Measurements from ENCODE around the gene DDX23.
A peak's percentile ranks its signal among the peaks of the same experiment; 100 is the strongest.

DNA sequence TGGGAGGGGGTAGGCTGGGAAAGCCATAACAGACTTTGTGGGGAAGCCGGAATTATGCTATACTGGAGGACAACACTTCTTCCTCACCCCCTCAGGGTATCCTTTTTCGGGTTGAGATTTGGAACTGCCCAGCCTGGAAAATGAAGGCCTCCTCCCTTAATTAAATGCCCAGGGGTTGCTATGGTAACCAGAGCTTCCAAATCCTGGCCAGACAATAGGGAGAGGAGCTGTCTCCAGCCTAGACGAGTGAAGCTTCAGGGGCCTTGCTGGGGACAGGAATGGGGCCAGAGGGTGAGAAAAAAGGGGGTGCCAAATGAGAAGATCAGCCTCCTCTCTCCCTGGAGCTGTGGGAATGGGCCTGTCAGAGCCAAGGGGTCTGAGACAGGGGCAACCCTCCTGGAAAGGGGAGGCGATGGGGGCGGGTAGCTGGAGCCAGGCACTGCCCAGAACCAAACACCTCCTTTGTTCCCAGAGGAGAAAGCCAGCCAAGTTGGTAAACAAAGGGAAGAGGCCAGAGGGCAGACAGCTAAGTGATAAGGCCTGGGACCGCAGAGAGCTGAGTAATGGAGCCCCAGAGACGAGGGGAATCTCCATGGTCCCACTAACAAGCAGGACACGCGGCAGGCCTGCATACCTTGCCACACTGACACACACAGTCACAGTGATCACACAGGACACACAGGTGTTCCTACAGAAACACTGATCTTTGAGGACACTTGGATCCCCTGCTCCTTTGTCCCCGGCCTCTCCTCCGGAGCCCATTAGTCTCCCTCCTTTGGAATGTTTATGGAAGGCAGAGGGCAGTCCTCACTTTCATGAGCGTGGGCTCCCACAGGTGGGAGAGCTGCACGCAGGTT lies 31.6 kb upstream of the DDX23 start:
- peak in 2 of 3 donors; percentile 44 to 69 for TF ChIP-seq POLR2AphosphoS5 (IDR thresholded peaks at IDR 0.05)
- TF ChIP-seq, protein P1, sequence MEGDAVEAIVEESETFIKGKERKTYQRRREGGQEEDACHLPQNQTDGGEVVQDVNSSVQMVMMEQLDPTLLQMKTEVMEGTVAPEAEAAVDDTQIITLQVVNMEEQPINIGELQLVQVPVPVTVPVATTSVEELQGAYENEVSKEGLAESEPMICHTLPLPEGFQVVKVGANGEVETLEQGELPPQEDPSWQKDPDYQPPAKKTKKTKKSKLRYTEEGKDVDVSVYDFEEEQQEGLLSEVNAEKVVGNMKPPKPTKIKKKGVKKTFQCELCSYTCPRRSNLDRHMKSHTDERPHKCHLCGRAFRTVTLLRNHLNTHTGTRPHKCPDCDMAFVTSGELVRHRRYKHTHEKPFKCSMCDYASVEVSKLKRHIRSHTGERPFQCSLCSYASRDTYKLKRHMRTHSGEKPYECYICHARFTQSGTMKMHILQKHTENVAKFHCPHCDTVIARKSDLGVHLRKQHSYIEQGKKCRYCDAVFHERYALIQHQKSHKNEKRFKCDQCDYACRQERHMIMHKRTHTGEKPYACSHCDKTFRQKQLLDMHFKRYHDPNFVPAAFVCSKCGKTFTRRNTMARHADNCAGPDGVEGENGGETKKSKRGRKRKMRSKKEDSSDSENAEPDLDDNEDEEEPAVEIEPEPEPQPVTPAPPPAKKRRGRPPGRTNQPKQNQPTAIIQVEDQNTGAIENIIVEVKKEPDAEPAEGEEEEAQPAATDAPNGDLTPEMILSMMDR (IDR thresholded peaks at IDR 0.05) = no peak
- TF ChIP-seq POLR2A (IDR thresholded peaks at IDR 0.05) = no peak
